Prostate gland (tissue), 2 donors: ENCODE data around the gene CRTC2.

Experiments used
- POLR2A ChIP-seq: fragments of 450-650 bp; IDR thresholded peaks from one replicate; pipeline ENCODE4 v1.6.1; 2016; ENCODE audit warnings: antibody characterized with exemption, mild to moderate bottlenecking
- TF ChIP-seq, protein P1 (sequence below), 4 experiments: fragments of 200-600 bp in 2 of 4; fragments of 450-650 bp in 2 of 4; sonication (generic) in 2 of 4; IDR thresholded peaks; 1 replicate in 3 of 4; 2 replicates in 1 of 4; pipeline ENCODE4 v1.5.1; 2016 to 2019; ENCODE audit warnings: antibody characterized with exemption in 4 of 4, mild to moderate bottlenecking in 2 of 4, moderate library complexity in 2 of 4

DNA sequence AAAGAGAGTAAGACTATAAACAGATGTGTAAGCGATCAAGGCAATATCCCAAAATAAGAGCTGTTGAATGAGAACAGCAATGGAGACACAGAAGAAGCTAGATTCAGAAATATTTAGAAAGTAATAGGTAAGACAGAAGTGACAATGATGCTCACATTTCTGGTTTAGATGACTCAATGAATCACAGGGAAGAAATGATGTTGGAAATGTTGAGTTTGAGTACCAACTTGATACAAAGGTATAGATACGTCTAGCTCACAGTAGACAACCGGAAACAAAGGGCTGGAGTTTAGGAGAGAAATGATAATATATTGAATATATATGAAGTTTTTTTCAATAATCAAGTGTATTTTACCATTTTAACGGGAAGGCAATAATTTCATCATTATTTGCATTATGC is 42.1 kb downstream of the CRTC2 start:
- TF ChIP-seq POLR2A = no peak
- TF ChIP-seq, protein P1, sequence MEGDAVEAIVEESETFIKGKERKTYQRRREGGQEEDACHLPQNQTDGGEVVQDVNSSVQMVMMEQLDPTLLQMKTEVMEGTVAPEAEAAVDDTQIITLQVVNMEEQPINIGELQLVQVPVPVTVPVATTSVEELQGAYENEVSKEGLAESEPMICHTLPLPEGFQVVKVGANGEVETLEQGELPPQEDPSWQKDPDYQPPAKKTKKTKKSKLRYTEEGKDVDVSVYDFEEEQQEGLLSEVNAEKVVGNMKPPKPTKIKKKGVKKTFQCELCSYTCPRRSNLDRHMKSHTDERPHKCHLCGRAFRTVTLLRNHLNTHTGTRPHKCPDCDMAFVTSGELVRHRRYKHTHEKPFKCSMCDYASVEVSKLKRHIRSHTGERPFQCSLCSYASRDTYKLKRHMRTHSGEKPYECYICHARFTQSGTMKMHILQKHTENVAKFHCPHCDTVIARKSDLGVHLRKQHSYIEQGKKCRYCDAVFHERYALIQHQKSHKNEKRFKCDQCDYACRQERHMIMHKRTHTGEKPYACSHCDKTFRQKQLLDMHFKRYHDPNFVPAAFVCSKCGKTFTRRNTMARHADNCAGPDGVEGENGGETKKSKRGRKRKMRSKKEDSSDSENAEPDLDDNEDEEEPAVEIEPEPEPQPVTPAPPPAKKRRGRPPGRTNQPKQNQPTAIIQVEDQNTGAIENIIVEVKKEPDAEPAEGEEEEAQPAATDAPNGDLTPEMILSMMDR (IDR thresholded peaks at IDR 0.05) = no peak
